HG02938 (cell line): ENCODE measurements around the gene CNN2.

Source experiments
- ATAC-seq: cut with Tn5 transposase; IDR thresholded peaks from one replicate; pipeline ENCODE4 v1.9.1; 2021; ENCODE audit warnings: mild to moderate bottlenecking, moderate library complexity; ENCODE audit not compliant: unreplicated experiment

Gene CNN2

DNA sequence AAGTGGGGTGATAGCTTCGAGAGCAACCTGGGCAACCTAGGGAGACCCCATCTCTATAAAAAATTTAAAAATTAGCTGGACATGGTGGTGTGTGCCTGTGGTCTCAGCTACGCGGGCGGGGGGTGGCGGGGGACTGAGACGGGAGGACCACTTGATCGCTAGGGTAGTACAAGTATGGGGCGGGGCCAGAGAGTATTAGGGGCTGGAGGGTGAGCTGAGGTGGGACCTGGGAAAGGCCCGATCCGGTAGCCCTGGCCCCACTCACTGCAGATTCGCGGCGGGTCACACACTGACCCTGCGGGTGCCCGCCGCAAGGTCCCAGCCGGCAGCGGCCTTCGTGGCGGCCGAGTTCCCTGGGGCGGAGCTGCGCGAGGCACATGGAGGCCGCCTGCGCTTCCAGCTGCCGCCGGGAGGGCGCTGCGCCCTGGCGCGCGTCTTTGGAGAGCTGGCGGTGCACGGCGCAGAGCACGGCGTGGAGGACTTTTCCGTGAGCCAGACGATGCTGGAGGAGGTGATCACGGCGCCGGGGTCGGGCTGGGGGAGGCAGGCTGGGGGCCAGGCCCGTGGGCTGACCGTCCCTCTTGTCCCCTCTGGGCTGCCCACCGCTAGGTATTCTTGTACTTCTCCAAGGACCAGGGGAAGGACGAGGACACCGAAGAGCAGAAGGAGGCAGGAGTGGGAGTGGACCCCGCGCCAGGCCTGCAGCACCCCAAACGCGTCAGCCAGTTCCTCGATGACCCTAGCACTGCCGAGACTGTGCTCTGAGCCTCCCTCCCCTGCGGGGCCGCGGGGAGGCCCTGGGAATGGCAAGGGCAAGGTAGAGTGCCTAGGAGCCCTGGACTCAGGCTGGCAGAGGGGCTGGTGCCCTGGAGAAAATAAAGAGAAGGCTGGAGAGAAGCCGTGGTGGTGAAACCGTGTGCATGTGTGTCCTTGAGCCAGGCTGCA, 38.5 kb downstream of the CNN2 start:
- ATAC-seq: no peak

DNA sequence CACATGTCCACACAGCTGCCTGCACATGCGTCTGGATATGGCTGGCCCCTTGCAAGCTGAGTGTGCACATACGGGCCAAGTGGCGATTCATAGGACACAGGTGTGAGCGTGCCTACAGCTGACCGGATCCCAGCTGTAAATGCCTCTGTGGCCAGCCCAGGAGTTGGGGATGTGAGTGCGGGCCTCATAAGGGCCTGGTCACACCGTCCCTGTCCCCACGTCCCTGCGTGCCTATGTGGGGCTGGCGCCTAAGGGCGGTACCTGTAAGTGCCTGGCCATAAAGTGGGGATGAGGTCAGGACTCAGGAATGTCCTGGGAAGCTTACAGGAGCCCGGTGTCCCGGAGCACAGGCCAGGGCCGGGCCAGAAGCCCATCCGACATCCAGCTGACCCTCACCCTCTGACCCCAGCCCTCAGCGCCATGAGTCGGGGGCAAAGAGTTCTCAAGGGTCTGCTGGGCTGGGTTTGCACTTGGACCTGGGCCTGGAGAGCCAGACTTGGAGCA, 39.2 kb downstream of the CNN2 start:
- ATAC-seq: no peak

DNA sequence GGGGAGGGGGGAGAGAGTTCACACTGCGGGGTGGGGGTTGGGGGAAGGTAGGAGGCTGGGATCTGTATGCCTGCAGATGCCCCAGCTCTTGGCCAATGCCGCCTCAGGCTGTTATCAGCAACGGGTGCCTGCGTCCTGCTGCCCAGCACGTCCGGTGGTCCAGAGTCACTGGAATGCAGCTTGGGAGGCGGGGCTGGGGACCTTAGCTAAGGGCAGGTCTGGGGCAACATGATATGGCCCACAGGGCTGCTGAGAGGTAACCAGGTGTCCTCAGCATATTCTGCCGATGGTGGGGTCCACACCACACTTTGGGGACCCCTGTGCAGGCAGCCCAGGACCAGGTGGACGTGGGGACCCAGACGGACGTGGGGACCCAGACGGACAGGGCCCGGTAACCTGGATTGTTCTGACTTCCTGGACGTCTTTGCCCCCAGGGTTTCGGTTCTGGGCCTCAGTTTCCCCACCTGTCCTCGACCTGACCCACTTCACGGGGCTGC, 39.9 kb downstream of the CNN2 start:
- no peak for ATAC-seq

DNA sequence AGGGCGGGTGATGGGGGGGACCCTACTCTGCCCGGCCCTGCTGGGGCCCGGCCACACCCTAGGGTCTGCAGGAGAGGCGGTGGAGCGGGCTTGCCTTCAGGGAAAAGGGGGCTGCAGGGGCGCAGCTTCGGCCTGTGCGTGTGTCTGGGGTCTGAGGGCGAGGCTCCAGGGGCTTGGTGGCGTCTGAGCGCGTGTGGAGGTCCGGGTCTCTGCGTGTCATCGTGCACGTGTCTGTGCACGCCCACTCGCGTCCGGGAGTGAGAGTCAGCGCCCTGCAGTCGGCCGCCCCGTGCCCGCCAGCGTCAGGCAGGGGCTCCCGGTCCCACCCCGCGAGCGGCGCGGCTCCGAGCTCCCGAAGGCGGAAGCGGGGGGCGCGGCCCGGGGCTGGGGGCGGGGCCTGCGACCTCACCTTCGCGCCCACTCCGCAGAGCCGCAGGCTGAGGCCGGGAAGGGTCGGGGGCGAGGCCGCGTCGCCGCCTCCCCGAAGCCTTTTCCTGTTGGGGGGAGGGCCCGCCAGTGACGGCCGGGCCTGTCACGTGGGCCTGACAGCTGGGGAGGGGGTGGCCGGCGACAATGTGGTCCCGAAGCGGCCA, 40.4 kb downstream of the CNN2 start, which contains the start of gene ARHGAP45:
TSS of gene ARHGAP45 (plus strand) at position 420 of the 593 bp plus-strand sequence. CDS start 239 bp downstream, outside the sequence.
- ATAC-seq: no peak

DNA sequence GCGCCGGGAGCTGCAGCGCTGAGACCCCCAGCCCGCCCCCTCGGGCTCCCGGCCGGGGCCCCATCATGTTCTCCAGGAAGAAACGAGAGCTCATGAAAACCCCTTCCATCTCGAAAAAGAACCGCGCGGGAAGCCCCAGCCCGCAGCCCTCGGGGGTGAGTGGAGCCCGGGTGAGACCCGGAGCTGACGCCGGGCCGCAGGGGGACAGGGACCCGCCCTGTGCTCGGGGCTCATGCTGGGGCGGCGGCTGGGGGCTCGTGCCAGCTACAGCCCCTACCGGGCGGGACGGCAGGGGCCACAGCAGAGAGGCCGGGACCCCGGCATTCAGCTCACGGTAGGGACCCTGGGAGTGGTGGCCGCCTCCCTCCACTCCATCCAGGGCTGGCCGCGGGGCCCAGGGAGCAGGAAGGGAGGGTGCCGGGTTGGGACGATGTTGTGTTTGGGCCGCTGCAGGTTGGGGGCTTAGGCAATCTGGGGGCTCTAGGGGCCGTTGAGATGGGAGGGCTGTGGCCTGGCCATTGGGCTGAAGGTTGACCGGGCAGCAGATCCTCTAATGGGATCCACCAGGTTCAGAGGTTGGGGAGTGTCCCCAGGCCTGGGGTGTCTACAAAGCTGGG, 41.0 kb downstream of the CNN2 start:
- ATAC-seq: no peak

DNA sequence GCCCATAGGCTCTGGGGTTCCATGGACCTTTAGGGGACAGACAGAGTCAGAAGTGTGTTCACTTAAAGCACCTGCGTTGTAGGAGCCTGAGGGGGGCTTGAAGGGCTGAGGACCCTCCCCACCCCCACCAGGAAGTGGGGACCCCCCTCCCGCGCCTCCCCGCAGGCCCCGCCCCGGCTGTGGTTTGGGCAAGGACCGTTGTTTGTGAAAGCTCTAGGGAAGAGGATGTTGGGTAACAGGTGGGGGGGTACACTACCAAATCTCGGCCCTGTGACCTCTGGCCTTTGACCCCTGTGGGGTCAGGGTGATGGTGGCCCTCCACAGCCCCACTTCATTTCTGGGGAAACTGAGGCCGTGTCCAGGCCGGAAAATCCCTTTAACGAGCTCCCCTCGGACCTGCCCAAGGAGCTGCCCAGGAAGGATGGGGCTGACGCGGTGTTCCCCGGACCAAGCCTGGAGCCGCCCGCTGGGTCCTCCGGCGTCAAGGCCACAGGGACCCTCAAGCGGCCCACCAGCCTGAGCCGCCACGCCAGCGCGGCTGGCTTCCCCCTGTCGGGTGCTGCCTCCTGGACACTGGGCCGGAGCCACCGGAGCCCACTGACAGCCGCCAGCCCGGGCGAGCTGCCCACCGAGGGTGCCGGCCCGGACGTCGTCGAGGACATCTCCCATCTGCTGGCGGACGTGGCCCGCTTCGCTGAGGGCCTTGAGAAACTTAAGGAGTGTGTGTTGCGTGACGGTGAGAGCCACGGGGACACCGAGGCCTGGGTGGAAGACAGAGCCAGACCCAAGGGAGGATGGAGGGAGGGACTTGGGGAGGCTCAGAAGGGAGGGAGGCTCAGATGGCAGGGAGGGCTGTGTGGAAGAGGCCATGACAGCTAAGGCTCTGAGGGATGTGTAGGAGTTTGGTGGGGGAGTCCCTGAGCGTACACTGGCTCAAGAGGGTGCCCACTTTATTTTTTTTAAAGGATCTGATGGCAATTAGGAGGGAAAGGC, 41.9 kb downstream of the CNN2 start:
- no peak for ATAC-seq

DNA sequence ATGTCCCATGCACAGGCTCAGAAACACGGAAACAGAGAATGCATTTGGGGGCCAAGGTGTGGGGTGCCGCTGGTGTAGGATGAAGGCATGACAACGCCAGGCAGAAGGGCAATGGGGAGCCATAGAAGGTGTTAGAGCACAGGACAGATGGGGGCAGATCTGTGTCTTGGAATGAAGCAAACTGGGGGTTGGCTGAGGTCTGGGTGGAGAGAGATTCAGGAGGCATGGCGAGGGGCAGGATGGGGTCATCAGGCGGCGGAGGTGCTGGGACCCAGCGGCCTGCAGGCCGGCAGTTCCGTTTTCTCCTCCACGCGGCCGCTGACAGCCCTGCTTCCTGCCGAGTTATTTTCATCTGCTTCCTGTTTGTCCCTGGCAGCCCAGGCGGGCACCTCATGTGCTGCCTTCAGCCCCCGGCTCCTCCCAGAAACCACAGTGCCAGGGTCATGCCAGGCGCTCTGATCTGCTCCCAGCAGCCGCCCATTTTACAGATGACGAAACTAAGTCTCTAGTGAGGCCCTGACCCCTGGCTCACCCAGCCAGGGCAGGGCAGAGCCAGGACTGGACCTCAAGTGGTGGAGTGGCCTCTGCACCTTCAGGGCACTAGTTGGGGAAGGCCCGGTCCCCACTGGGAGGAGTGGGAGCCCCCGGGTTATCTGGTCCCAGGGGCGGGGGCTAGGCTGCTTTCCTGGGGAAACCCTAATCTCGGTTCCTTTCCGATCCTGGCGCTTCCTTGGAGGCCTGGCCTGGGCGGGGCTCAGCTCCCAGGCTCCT, 42.8 kb downstream of the CNN2 start:
- no peak for ATAC-seq

DNA sequence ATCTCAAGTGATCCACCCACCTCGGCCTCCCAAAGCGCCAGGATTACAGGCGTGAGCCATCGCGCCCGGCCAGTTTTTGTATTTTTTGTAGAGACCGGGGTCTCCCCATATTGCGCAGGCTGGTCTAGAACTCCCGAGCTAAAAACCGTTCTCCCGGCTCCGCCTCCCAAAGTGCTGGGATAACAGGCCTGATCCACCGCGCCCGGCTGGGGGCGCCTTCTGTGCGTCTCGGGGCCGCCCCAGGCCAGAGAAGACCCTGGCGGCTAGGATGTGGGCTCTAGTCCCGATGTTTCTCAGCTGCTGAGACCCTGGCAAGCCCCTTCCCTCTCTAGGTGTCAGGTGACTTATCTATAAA, 44.1 kb downstream of the CNN2 start:
- ATAC-seq: no peak

DNA sequence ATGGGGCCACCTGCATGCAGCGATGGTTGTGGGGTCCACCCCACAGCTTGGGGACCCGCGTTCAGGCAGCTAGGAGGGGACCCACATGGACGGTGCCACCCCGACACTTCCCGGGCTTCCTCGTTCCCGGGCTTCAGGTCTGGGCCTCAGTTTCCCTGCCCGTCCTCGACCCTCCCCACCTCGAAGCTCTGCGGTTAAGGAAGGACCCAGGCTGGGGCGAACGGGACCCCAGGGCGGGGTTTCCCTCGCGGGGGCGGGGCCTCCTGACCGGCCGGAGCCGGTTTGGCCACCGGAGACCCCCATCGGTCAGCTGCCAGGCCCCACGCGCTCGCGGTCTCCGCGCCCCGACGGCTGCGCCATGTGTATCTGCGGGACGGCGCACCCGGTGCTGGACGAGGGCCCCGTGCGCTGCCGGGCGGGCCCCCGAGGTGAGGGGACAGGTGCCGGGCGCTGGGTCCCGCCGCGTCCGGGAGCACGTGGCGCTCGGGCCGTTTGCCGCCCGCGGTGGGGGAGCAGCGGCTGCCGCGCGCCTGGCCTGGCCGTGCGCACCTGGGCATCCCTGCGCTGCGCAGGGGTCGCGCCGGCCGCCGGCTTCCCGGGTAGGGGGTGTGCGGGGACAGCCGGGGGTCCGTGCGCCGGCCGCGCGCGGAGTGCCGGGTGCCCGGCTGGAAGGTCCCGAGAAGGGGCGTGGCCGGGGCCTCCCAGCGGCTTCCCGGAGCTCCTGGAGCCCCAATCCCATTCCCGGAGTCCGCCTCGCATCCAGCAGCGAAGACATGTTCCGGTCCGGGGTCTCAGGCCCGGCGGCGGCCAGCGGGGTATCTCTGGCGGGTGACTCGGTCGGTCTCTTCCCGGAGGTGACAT, 44.8 kb downstream of the CNN2 start:
- ATAC-seq: no peak

DNA sequence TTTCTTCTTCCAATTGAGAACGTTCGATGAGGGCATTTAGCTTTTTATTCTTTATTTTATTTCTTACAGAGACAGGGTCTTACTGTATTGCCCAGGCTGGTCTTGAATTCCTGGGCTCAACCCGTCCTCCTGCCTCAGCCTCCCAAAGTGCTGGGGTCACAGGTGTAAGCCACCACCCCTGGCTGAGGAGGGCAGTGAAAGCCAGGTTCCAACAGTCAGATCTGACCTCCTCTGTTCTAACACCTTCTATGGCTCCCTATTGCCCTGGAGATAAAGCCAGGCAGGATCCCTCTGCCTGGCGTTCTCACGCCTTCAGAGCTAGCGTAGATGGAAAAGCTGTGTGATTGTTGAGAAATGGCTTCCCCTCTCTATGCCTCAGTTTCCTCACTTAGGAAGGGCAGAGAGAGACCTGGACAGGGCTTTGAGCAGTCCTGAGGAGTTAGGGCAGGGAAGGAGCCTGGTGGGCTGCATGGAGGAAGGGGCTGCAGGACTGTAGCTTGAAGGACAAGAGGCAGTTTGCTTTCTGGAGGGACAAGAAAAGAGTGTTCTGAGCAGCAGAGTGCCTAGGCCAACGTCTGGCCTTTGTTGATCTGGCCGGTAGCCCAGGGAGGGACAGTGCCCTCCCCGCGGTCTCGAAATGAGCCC, 46.1 kb downstream of the CNN2 start:
- ATAC-seq: no peak

DNA sequence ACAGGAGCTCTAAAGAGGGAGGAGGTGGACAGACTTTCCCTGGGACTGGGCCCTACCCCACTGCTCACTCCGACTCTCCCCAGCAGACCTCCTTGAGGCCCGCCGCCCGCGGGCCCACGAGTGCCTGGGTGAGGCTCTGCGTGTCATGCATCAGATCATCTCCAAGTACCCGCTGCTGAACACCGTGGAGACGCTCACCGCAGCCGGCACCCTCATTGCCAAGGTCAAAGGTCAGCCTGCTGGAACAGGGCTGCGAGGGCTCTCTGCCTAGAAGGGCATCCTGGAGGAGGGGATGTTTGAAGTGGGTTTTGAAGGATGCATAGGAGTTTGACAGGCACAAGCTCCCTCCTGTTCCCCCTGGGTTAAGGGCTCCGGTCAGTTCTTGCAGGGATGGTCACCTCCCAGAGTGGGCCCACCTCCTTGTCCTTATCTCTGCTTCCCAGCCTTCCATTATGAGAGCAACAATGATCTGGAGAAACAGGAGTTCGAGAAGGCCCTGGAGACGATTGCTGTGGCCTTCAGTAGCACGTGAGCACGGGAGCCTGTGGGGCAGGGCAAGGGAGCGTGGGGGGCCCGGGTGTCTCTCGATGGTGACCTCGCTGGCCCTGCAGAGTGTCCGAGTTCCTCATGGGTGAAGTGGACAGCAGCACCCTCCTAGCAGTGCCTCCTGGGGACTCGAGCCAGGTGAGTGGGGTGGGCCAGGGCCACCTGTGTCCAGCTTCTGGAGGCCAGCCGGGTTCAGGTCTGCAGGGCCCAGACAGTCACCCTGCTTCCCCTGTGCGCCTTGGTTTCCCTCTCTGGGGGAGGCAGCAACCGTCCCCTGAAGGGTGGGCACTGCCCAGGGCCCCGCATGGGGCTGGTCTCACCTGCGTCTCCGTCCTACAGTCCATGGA, 46.9 kb downstream of the CNN2 start:
- ATAC-seq: no peak

DNA sequence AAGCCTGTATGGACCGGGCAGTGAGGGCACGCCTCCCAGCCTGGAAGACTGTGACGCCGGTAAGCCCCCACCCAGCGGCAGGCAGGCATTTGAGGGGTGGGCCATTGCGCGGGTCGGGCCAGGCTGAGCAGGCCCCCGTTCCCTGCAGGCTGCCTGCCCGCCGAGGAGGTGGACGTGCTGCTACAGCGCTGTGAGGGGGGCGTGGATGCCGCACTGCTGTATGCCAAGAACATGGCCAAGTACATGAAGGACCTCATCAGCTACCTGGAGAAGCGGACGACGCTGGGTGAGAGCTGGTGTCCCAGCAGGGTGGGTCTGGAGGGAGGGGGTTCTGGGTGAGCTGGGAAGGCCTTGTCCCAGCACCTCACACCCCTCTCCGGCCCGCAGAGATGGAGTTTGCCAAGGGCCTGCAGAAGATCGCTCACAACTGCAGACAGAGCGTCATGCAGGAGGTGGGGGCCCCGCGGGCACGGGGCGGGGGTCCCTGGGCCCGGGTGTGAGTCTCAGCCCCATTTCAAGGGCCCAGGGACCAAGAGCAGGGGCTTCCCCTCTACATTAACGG, 47.6 kb downstream of the CNN2 start:
- ATAC-seq: no peak

DNA sequence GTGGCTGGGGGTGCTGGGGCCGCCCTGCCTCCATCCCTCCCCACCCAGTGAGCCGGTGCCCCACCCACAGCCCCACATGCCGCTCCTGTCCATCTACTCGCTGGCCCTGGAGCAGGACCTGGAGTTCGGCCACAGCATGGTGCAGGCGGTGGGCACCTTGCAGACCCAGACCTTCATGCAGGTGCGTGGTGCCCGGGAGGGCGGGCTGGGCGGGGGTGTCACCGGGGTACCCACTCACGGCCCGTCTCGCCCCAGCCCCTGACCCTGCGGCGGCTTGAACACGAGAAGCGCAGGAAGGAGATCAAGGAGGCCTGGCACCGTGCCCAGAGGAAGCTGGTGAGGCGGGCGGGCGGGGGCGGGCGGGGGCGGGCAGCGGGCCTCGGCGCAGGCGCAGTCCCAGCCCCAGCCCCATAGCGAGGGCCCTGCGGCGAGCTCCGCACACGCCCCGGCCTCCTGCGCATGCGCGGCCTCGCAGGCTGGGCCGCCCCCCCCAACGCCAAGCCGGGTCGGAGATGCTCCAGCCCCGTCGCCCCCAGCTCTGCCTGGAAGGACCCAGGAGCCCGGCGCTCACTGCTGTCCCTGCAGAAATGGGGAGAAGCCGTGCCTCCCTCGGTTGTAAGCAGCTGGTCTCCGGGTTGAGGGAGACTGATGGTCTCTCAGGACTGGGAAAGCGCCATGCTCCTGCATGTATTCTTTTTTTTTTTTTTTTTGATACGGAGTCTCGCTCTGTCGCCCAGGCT, 48.3 kb downstream of the CNN2 start:
- ATAC-seq: no peak

DNA sequence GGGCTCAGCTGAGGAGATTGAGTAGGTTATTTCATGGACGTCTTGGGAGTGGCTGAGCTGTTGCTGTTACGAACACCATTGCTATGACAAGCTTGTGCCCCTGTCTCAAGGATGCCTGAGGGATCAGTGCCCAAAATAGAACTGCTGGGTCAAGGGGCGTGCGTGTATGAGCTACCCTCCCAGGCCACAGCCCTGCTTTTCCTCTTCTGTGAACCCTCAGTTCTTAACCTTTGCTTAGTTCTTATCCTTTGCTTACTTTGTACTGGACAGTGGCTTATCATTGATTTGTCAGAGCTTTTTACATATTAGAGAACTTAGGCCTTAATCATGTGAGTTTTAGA, 49.6 kb downstream of the CNN2 start:
- ATAC-seq: no peak

DNA sequence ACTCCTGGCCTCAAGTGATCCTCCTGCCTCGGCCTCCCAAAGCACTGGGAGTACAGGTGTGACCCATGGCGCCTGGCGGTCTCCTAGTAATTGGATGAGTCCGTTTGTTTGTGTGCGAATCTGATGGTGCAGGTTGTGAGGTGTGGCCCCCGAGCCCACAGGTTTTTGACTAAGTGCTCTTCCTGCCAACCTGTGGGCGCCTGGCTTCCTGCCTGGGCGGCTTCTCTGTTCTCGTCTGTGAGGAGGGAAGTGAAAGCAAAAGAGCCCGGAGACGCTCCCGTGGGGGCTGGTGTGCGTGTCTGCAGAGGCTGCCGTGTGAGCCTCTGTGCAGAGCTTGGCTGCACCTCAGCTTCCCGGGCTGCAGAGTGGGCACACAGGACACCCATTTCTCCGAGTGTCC, 50.5 kb downstream of the CNN2 start:
- no peak for ATAC-seq

DNA sequence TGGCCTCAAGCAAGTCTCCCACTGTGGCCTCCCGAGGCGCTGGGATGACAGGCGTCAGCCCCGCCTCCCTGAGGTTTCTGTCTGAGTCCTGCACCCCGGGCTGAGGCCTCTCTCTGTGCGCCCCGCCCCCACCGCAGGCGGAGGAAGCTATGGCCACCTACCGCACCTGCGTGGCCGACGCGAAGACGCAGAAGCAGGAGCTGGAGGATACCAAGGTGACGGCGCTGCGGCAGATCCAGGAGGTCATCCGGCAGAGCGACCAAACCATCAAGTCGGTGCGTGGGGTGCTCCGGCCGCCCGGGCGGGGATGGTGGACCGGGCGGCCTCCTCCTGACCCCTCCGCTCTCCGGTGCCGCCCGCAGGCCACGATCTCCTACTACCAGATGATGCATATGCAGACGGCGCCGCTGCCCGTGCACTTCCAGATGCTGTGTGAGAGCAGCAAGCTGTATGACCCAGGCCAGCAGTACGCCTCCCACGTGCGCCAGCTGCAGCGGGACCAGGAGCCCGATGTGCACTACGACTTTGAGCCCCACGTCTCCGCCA, 53.2 kb downstream of the CNN2 start:
- no peak for ATAC-seq
